B cell (primary cell): Measurements from ENCODE around the gene PLPPR3. TPM values are rescaled to one million over a fixed set of nuclear protein-coding genes. Genes with fewer than 3 reads are reported as not detected.

Experiments used
- ATAC-seq: fragments of 200-7000 bp; cut with Tn5 transposase; one replicate; pipeline ENCODE4 v1.10.0; 2021; ENCODE audit warnings: low read depth, mild to moderate bottlenecking, moderate number of reproducible peaks, moderate library complexity
- CTCF ChIA-PET: fragments of 350-600 bp; sonication (Branson Sonifier 250); formaldehyde crosslinking; loops from one replicate; lab custom pipeline; 2021; ENCODE audit warnings: antibody characterized with exemption, inconsistent platforms; lab: Charles Lee
- POLR2A ChIA-PET: fragments of 350-600 bp; sonication (Branson Sonifier 250); formaldehyde crosslinking; loops from one replicate; lab custom pipeline; 2021; ENCODE audit warnings: antibody characterized with exemption; lab: Charles Lee
- DNase-seq: peaks from one replicate; pipeline ENCODE4 v3.0.0; 2013
- H2AFZ ChIP-seq: 2 replicates; pipeline ENCODE4 v1.6.1; 2012; ENCODE audit warnings: mild to moderate bottlenecking, low read depth, low read length; ENCODE audit not compliant: insufficient read depth, poor library complexity, severe bottlenecking
- H3K27ac ChIP-seq, 2 donors: 1 replicate in 1 of 2; 2 replicates in 1 of 2; pipeline ENCODE4 v1.5.1; 2012 to 2013; ENCODE audit warnings: low read length in 2 of 2, mild to moderate bottlenecking in 2 of 2, moderate library complexity in 1 of 2
- H3K27me3 ChIP-seq, 4 experiments: fragments of 200-600 bp in 1 of 4; sonication (generic) in 1 of 4; replicated peaks in 1 of 4; 1 replicate in 2 of 4; 2 replicates in 2 of 4; pipeline versions ENCODE4 v1.6.1 to v1.7.0; 2013 to 2016; ENCODE audit warnings: low read length in 3 of 4, mild to moderate bottlenecking in 2 of 4, mixed read lengths in 1 of 4, moderate library complexity in 1 of 4; ENCODE audit not compliant: insufficient read depth in 4 of 4, control insufficient read depth in 3 of 4; ENCODE audit errors: control extremely low read depth in 1 of 4
- H3K36me3 ChIP-seq, 2 experiments: replicated peaks in 1 of 2; 1 replicate in 1 of 2; 2 replicates in 1 of 2; pipeline versions ENCODE4 v1.6.1 to v1.7.1; 2013; ENCODE audit warnings: low read length in 1 of 2; ENCODE audit not compliant: insufficient read depth in 2 of 2, control insufficient read depth in 1 of 2; ENCODE audit errors: control extremely low read depth in 1 of 2, extremely low read depth in 1 of 2
- H3K4me1 ChIP-seq, 2 donors: fragments of 200-600 bp in 1 of 2; sonication (generic) in 1 of 2; 1 replicate in 1 of 2; 2 replicates in 1 of 2; pipeline versions ENCODE4 v1.5.1 to v1.6.1; 2013 to 2017; ENCODE audit warnings: low read length in 2 of 2; ENCODE audit not compliant: control insufficient read depth in 2 of 2, insufficient read depth in 2 of 2
- H3K4me2 ChIP-seq: replicated peaks from 2 replicates; pipeline ENCODE3; 2012; ENCODE audit warnings: mild to moderate bottlenecking, low read depth, low read length; ENCODE audit not compliant: poor library complexity, severe bottlenecking
- H3K4me3 ChIP-seq, 5 experiments: fragments of 200-600 bp in 1 of 5; sonication (generic) in 1 of 5; 1 replicate in 3 of 5; 2 replicates in 2 of 5; pipeline versions ENCODE4 v1.5.1 to v1.7.0; 2011 to 2016; ENCODE audit warnings: low read length in 4 of 5, mild to moderate bottlenecking in 4 of 5, low read depth in 2 of 5, control low read depth in 1 of 5, moderate library complexity in 1 of 5; ENCODE audit not compliant: insufficient read depth in 1 of 5; ENCODE audit errors: control extremely low read depth in 1 of 5, extremely low read depth in 1 of 5
- H3K79me2 ChIP-seq: fragments of 200-600 bp; sonication (generic); one replicate; pipeline ENCODE4 v1.6.0; 2016; ENCODE audit warnings: low read length; ENCODE audit not compliant: control insufficient read depth, insufficient read depth
- H3K9ac ChIP-seq: fragments of 200-600 bp; sonication (generic); 2 replicates; pipeline ENCODE4 v1.6.1; 2017; ENCODE audit warnings: mild to moderate bottlenecking, low read length, moderate library complexity
- H3K9me3 ChIP-seq, 3 donors: one replicate each; pipeline versions ENCODE4 v1.6.1 to v1.7.1; 2013; ENCODE audit warnings: low read length in 2 of 3; ENCODE audit not compliant: control insufficient read depth in 2 of 3, insufficient read depth in 1 of 3; ENCODE audit errors: control extremely low read depth in 1 of 3
- H4K20me1 ChIP-seq: 2 replicates; pipeline ENCODE4 v1.6.0; 2012; ENCODE audit warnings: mild to moderate bottlenecking, low read length; ENCODE audit not compliant: insufficient read depth, control insufficient read depth, poor library complexity, severe bottlenecking
- H3K27ac Mint-ChIP-seq: one replicate; pipeline ENCODE4 v1.8.0; 2021; ENCODE audit warnings: mixed read lengths
- H3K27me3 Mint-ChIP-seq: one replicate; pipeline ENCODE4 v1.8.0; 2021; ENCODE audit warnings: mixed read lengths
- H3K4me1 Mint-ChIP-seq: one replicate; pipeline ENCODE4 v1.8.0; 2021; ENCODE audit warnings: mixed read lengths
- H3K4me3 Mint-ChIP-seq: one replicate; pipeline ENCODE4 v1.8.0; 2021; ENCODE audit warnings: mixed read lengths
- H3K9me3 Mint-ChIP-seq: one replicate; pipeline ENCODE4 v1.8.0; 2022; ENCODE audit warnings: mixed read lengths; ENCODE audit not compliant: insufficient read depth
- EZH2 ChIP-seq: IDR thresholded peaks from 2 replicates; pipeline ENCODE4 v1.6.1; 2012; ENCODE audit warnings: borderline replicate concordance, low read depth, mild to moderate bottlenecking, moderate library complexity, low read length; ENCODE audit not compliant: insufficient read depth, poor library complexity, severe bottlenecking
- WGBS: methylation state at CpG from one replicate; pipeline ENCODE4 v1.1.5; 2013; ENCODE audit warnings: missing lambda C conversion rate; ENCODE audit not compliant: insufficient coverage; 5-methylcytosine and 5-hydroxymethylcytosine counted together
- intact Hi-C: fragments of 100-400 bp; cut with micrococcal nuclease; formaldehyde crosslinking; loops from one replicate; pipeline ENCODE4 v1.10.0; 2022
- polyA plus RNA-seq: library from polyadenylated mRNA; depleted of rRNA; stranded (reverse); fragments of >200 nt; gene quantifications from 2 replicates; pipeline ENCODE4 v1.2.3, GENCODE V29; 2012
- total RNA-seq, 2 donors: library from RNA; stranded (reverse); fragments of 120-200 nt in 1 of 2; gene quantifications; 1 replicate in 1 of 2; 2 replicates in 1 of 2; pipeline versions ENCODE4 v1.2.3 to v1.2.4, GENCODE V29; 2013 to 2022
- TF ChIP-seq, protein P1 (sequence below): fragments of 200-600 bp; IDR thresholded peaks from one replicate; pipeline ENCODE4 v1.8.0; 2022; ENCODE audit warnings: antibody characterized with exemption, mild to moderate bottlenecking

Gene PLPPR3
- total and polyA plus RNA-seq, 2 donors (not counting 1 experiment from before 2014, with no cell fraction given), result not detected

DNA sequence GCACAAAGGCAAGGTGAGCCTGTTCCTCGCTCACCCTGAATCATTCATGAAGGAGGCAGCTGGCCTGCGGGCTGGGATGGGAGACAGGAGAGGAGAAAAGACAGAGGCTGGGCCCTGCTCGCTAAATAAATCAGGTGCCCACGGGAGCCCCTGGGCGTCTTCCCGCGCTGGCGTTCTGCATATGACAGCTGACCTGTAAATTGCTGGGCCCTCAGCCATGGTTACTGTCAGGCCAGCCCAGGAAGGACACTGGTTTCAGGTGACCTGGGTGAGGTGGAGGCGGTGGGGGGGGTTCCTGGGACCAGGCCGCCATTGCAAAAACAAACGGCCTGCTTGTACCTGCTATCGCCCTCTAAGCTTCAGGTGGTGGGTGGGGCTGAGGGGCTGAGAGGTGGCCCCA lies 27.9 kb downstream of the PLPPR3 start:
- no peaks in the 10 kb centered on the region for H3K9me3 ChIP-seq
- intact Hi-C loops, result no loop called here
- no peak for DNase-seq
- peaks cover under 1 to 18% of the 10 kb centered on the region in 2 donors for H3K4me1 ChIP-seq
- H4K20me1 ChIP-seq, result peaks cover 10% of the 10 kb centered on the region
- TF ChIP-seq, protein P1, sequence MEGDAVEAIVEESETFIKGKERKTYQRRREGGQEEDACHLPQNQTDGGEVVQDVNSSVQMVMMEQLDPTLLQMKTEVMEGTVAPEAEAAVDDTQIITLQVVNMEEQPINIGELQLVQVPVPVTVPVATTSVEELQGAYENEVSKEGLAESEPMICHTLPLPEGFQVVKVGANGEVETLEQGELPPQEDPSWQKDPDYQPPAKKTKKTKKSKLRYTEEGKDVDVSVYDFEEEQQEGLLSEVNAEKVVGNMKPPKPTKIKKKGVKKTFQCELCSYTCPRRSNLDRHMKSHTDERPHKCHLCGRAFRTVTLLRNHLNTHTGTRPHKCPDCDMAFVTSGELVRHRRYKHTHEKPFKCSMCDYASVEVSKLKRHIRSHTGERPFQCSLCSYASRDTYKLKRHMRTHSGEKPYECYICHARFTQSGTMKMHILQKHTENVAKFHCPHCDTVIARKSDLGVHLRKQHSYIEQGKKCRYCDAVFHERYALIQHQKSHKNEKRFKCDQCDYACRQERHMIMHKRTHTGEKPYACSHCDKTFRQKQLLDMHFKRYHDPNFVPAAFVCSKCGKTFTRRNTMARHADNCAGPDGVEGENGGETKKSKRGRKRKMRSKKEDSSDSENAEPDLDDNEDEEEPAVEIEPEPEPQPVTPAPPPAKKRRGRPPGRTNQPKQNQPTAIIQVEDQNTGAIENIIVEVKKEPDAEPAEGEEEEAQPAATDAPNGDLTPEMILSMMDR, result no peak
- no peak for TF ChIP-seq EZH2
- no peak overlapping the region for H3K27ac ChIP-seq
- ChIA-PET CTCF (no interaction called here), POLR2A (interaction anchor here (0.6 kb wide), 1 partner anchor 448 kb away, joined by 7 read pairs; the partner anchor contains the start of gene ATP5F1D)
- ATAC-seq, result no peak
- no peak overlapping the region for H3K9ac ChIP-seq
- 96% methylated on average over 8 of the region's 12 CpGs for WGBS
- H3K27ac Mint-ChIP-seq, result no peak overlapping the region
- H3K36me3 ChIP-seq, result peaks cover 0 to 3% of the 10 kb centered on the region in 2 experiments
- H3K4me1 Mint-ChIP-seq, result peaks cover 8% of the 10 kb centered on the region
- H3K4me3 ChIP-seq, result no peak overlapping the region
- H3K4me3 Mint-ChIP-seq, result no peak overlapping the region
- no peaks in the 10 kb centered on the region for H3K27me3 ChIP-seq
- peaks cover 4% of the 10 kb centered on the region for H3K27me3 Mint-ChIP-seq
- H3K79me2 ChIP-seq, result peaks cover 20% of the 10 kb centered on the region
- H3K4me2 ChIP-seq, result no peak overlapping the region
- no peaks in the 10 kb centered on the region for H3K9me3 Mint-ChIP-seq
- no peak overlapping the region for H2AFZ ChIP-seq

DNA sequence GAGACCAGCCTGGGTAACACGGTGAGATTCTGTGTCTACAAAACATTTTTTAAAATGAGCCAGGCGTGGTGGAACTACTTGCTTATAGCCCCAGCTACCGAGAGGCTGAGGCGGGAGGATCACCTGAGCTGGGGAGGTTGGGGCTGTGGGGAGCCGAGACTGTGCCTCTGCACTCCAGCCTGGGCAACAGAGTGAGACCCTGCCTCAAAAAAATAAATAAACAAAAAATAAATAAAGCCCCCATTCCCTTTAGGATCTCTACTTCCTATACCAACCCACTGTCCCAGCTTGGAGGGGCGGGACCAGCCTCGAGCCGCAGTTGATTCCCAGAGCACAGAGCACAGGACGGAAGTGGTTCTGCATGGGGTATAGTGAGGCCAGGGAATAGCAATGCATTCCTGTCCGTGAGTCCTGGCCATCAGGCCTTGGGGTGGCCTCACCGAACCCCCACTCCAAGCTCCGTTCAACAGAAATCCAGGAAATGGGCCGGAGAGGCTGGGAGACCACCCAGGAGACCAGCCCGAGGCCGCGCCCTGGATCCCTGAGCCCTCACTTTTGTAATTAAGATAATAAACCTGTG lies 29.4 kb downstream of the PLPPR3 start:
- 90% methylated on average over 10 of the region's 16 CpGs for WGBS
- no peak for ATAC-seq
- peaks cover 4% of the 10 kb centered on the region for H3K27me3 Mint-ChIP-seq
- H3K4me1 Mint-ChIP-seq, result peaks cover 4% of the 10 kb centered on the region
- Histone ChIP-seq H3K79me2 (peaks cover 10% of the 10 kb centered on the region), H3K36me3 (no peaks in the 10 kb centered on the region), H3K4me1 (peaks cover 0 to 10% of the 10 kb centered on the region in 2 donors), H2AFZ (no peak overlapping the region), H3K4me2 (no peak overlapping the region), H3K27ac (no peak overlapping the region), H3K4me3 (no peak overlapping the region), H4K20me1 (no peaks in the 10 kb centered on the region), H3K27me3 (no peaks in the 10 kb centered on the region), H3K9ac (no peak overlapping the region), H3K9me3 (no peaks in the 10 kb centered on the region)
- DNase-seq, result no peak
- intact Hi-C loops, result no loop called here
- TF ChIP-seq EZH2, result no peak
- TF ChIP-seq, protein P1, result no peak
- no peak overlapping the region for H3K27ac Mint-ChIP-seq
- ChIA-PET POLR2A (interaction anchor here (0.6 kb wide), 1 partner anchor 64 kb away, joined by 4 read pairs; no protein-coding TSS in a partner anchor), CTCF (no interaction called here)
- H3K9me3 Mint-ChIP-seq, result no peaks in the 10 kb centered on the region
- no peak overlapping the region for H3K4me3 Mint-ChIP-seq
